GM21526 (cell line): ENCODE results near the gene FTCDNL1.

Experiments
- ATAC-seq: cut with Tn5 transposase; IDR thresholded peaks from one replicate; pipeline ENCODE4 v1.9.1; 2021; ENCODE audit warnings: moderate library complexity; ENCODE audit not compliant: unreplicated experiment, low FRiP score

Gene FTCDNL1

DNA sequence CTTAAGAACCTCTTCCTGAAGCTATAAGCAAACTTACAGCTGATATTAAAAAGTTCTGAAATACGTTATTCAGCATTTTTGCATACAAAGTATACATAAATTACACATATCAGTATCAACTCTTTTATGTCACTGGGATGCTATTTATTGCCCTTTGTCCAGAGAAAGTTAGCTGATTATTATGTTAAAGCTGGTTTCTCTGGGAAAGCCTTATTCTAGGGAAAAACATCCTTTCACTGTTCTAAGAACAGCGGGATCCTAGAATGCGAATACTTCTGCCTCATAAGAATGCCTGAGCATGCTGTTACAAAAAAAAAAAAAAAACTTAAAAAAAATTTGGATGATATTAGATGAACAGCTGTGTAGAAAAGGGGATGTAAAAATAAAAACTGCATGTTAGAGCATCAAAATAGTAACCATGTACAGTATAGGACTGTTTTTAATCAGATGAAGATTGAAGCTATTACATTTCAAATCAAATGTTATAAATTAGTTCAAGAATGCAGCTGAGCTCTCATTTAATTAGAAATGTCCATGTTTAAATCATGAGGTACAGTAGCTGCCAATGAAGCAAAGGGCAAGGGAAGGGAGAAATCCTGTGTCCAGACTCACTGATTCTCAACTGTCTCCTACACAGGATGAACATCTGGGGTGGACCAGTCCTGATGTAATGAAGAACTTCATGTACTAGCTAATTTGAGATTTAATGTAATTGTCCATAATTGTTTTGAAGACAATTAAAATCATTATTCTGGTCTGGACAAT lies 8.2 kb downstream of the FTCDNL1 start:
- ATAC-seq, result no peak

DNA sequence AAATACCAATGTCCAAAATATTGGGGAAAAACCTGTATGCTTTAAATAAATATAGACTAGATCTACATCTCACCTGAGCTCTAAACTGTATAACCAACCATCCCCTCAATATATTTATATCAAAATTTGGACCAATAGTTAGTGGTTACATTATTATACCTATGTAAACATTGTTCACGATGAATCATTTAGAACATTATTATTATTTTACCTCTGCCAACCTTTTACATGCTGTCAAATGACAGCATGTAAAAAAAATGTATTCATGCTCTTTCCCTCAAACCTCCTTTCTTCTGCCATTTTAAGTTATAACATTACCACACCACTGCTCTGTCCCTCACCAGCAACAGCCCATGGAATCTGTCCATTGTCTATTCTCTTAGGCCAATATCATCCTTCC lies 9.6 kb downstream of the FTCDNL1 start:
- ATAC-seq, result no peak

DNA sequence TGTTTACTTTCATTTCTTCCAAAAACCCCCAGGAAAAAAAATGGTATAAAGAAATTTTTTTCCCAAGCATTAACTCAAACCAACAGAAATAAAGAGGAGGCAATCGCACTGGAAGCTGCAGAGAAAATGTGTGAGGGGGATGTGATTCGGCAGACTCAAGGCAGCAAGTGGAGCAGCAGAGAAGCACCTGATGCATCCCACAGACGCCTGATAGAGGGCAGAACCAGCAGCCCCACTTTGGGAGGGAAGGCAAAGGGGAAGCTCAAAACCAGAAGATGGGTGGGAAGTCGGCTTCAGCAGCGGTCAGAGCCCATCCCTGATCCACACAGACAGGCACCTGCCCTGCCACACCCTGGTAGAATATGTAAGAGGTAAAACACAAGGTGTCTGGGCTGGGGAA lies 12.6 kb downstream of the FTCDNL1 start:
- ATAC-seq, result no peak

DNA sequence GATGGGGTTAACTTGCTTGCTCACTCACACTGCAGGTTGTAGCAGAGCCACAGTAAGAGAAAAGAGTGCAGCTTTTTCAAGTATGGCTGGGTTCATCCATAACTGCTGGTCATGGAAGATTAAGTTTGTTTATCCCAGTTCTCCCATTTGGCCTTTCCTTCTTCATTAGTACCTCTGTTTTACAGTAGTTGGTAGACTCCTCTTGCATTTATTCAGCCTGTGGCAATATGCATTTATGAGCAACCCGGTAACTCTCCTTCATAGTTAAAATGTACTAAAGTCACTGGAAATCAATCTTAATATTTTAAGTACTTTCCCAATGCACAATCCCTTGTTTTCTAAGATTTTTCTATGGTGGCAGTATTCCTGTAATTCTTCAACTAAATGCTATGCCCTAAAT lies 14.0 kb downstream of the FTCDNL1 start:
- ATAC-seq, result no peak

DNA sequence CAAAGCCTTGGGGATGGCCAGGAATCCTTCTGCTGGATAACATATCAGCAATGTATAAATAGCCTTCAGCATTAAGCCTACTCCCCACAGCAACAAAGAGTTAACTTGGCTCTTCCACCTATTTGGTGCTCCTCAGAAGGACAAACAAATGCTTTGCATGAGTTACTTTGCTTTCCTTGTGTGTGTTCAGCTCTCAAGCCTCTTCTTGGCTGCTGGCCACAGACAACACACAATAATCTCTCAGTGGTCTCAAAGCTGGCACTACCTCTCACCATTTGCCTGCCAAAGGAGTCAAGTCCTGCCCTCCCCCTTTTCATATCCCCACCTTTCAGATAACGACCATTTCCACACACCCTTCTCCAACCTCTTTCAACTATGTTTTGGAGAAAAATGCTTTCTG lies 17.5 kb downstream of the FTCDNL1 start:
- no peak for ATAC-seq

DNA sequence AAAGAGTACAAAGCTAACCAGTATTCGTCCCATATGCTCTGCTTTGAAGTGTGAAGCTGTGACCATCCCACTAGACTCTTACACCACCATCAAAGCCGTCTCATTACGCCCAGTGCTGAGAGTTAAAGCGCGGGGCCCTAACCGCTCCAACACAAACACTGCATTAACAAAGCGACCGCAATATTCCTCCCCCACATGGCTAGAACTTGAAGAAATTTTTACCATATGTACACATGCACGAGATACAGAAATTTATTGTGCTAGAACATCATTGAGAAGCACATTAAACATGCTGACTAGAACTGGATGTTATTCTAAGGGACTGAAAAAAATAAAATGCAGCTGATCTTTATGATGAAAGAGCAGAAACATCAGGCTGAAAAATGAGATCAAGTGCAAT lies 20.5 kb downstream of the FTCDNL1 start:
- no peak for ATAC-seq

DNA sequence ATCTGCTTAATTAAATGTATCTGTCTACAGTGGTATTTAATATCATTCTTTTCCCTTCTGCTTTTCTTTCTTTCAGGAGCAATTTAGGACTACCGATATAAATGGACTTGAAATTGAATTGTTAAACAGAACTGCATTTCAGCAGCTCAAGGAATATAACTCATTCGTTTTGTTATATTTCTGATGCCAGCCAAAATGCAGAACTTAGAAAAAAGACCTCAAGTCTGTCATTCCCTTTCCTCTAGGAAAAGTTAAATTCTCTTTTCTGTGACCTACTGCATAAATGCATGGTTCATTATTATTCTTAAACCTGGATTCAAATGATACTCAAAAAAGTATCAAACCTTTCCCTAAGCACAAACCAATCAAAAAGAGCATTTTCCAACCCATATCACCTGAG lies 21.4 kb downstream of the FTCDNL1 start:
- ATAC-seq, result no peak

DNA sequence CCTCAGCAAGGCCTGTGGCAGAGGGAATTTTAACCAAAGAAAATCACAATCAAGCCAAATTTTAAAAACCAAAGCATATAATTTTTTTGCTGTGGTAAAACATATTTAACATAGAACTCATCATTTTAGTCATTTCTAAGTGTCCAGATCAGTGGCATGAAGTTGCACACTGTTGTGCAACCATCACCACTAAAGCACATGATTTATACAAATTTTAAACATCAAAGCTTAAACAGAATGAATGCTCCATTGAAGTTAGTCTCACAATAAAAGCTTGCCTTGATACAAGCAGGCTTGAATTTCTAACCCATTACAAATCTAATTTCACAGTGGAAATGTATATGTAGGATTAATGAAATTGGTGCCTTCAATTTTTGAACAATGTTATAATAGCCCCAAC lies 31.2 kb downstream of the FTCDNL1 start:
- no peak for ATAC-seq

DNA sequence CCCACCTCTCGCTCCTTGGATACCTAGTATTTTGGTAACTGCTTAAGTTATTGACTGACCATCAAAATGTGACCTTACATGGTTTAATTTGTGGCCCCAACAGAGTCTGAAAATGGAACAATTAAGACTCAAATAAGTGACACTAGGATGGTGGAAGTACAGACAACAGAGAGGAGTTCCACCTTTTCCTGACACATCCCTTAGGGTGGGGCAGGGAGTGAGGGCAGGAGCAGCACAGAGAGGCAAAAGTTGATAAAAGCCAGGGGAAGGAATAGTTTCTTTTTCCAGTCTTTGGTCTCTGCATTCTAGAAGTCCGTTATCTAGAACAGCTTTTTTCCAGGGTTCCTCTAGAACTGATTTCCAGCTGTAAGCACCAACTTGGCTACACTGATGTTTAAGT lies 32.2 kb downstream of the FTCDNL1 start:
- no peak for ATAC-seq

DNA sequence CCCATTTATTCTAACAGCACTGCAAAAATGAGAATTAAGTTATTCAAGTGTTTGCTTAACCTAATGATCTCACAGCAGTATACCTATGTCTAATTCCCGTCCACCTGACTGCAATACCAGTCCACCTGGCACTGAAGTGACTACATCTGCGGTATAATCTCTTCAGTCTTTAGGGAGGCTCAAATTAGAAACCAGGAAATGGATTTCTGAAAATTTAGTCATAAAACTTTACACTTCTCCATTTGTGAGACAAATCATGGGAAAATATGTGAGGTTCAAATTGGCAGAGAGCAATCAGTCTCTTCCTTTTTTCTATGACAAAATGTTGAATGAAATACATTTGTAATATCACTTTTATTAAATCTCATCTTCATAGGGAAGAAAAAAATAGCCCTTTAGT lies 33.0 kb downstream of the FTCDNL1 start:
- no peak for ATAC-seq

DNA sequence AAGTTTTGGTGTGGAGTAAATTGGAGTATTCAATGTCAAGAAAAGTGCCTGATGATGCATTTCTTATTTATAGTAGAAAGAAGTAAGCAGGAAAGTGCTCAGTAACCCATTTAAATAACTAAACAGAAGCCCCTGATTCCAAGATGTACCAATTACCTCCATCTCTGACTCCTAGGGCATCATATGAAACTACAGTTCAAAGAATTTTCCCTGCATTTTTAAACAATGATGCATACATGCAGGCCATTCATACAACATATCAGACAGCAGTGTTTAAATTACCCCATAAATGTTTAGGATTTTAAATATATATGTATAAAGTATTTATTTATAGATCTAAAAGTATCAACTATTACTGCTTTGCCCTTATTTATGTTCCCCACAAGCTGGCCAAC lies 36.2 kb downstream of the FTCDNL1 start:
- no peak for ATAC-seq

DNA sequence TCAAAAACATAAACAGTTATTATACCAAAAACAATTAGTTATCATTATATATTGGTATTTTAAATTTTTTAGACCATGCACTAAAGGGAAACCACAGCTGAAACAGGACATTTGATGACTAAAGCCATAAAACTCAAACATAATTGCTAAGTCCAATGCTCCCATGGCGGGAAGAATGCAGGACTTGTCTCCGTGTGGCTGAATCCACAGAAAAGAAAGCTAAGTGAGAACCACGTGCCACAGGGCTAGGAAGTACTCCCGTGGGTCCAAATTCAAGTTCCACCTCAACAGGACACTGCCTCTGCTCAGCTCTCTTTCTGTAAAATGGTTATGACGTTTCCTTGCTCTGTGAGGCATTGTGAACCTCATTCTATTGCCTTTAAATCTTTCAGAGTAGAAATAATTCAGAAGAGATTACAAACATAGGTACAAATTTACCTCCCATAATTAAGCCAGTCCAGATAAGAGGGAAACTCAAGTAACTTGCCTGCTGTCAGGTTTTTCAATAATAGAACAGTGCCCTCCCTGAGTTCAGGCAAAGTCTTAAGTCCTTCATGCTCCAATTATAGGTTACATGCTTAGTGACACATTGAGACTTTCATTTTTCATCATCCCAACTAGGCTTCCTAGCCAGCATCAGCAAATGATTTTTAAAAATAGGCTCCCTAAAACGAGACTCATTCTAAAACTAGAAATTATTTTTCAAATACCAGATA lies 36.7 kb downstream of the FTCDNL1 start:
- ATAC-seq, result no peak

DNA sequence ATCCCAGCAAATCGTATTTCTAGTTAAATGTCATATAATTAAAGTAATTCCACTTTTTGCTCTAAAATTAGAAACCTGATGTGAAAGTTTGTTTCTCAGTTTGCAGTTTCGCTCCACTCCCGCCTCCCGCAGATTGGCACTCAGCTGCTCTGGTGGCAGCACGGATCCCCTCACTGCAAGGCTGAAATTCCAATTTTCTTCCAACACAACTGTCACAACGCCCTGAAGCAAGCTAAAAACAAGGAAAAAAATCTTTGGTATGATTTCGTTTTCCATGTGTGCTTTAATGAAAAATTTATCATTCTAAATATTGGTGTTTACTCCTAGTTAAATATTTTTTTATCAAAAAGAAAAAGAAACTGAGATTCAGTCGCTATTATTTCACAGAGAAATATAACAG lies 38.5 kb downstream of the FTCDNL1 start:
- no peak for ATAC-seq

DNA sequence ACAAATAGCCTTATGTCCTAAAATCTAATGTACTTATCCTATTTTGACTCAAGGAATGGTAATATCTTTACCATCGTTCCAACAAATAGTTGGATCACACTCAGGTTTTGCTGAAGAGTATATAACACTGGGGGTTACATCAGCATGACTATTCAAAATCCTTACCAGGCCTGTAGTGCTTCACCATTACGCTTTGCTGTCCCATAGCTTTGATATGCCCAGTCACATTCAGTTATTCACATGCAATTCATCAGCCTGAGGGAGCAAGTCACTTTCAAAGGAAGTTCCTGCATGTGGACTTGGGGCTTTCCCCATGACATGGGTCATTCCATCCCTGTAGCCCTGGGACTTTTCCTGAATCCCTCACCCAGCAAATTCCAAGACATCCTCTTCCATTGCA lies 39.6 kb downstream of the FTCDNL1 start:
- ATAC-seq, result no peak

DNA sequence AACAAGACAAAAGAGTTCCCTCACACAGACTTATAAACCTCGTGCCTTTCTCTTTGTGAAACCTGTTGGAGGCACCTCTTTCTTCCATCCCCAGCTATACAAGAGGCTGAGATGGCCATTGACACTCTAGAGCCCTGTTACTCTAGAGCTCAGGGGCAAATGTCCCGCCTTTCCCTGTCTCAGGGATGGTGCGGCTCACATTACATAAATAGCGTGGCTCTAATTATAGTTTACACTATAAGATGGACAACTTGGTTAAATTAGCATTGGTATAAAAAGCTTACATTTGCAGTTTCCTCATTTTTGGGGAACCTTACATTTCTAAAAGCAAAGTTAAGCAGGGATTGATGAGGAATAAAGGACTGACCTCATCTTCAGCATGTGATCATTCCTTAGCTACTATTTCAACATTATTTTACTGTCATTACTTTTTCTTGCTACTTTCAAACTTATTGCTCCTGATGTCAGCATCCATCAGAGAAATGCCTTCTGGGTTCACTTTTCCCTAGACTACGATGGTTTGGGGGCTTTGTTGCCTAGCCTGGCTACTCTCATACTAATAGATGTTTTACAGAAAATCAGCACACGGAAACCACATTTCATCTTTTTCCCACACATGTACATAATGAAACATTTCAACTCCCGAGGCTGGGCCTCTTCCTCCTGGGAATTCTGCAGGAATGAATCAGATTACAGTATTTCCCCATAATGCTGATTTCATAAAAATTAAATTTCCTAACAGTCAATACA lies 40.4 kb downstream of the FTCDNL1 start:
- no peak for ATAC-seq

DNA sequence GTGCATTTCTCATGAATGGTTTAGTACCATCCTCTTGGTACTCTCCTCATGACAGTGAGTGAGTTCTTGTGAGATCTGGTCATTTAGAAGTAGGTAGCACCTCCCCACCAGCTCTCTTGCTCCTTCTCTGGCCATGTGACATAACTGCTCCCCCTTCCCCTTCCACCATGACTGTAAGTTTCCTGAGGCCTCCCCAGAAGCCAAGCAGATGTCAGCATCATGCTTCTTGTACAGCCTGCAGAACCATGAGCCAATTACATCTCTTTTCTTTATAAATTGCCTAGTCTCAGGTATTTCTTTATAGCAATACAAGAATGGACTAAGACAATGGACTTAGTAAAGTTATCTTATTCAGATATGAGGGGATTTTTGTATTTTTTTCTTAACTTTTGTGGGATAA lies 43.0 kb downstream of the FTCDNL1 start:
- ATAC-seq, result no peak

DNA sequence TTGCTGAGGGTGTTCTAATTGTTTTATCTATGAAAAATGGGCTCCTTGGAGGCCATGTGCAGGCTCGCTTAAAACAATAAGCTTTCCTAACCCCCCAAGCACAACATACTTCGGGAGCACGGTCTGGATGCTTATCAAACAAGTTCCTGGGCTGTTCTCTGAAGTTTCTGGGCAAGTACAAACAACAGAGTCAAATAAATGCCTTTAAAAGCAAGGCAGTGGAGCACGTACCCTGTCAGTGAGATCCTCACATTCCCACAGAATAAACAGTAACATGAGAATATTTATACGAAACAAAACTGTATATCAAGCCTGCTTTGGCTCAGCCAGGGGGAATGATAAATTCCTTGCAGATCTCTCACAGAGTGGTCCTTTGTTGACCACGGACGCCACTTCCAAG lies 44.8 kb downstream of the FTCDNL1 start:
- ATAC-seq, result no peak

DNA sequence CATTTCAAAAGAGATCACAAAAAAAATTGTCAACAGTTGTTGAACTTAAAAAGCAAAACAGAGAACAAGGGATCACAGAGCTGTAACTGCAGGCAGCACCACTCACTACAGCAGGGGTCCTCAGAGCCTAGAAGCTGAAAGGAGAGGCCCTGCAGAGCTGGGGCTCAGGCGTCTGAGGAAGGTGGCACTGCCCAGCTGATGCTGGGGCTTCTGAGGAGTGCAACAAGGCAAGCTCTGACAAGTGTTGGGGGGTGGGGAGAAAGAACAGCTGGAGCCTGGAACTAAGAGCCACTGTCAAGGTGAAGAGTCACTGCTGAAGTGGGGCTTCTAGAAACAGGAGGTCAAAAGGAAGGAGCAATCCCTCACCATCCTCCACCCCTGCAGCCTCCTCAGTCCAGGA lies 46.2 kb downstream of the FTCDNL1 start:
- ATAC-seq, result no peak

DNA sequence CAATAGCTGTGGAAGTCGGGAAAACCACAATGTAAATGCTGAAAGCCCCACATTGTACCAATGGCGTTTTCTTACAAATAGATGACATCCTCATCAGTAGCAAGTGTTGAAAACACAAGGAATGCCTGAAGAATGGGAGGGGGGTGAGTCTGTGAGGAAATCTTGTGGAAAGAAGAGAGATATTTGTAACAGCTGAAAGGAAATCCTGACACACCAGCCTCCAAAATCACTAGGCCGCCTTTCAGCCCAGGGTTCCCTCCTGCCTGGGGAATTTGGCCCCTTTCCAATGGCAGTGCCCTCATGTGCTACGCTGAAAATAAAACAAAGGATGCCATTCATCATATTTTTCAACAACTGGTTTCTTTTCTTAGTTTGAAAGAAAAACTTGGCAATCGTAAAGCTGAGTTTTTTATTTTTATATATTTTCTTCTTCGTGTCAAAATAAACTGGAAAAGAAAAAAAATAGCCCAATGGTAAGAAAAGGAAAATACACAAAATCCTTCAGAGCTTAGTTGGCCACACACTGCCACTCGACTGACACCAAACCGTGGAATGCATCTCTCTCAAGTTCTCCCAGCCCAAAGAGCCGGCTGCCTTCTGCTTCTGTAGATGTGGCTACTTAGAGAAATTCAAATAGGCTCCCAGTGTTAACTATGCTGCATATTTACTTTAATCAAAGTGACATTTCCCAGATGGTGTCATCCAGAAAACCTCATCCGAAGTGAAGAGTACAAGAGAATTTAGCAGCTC lies 52.0 kb downstream of the FTCDNL1 start:
- ATAC-seq, result no peak

DNA sequence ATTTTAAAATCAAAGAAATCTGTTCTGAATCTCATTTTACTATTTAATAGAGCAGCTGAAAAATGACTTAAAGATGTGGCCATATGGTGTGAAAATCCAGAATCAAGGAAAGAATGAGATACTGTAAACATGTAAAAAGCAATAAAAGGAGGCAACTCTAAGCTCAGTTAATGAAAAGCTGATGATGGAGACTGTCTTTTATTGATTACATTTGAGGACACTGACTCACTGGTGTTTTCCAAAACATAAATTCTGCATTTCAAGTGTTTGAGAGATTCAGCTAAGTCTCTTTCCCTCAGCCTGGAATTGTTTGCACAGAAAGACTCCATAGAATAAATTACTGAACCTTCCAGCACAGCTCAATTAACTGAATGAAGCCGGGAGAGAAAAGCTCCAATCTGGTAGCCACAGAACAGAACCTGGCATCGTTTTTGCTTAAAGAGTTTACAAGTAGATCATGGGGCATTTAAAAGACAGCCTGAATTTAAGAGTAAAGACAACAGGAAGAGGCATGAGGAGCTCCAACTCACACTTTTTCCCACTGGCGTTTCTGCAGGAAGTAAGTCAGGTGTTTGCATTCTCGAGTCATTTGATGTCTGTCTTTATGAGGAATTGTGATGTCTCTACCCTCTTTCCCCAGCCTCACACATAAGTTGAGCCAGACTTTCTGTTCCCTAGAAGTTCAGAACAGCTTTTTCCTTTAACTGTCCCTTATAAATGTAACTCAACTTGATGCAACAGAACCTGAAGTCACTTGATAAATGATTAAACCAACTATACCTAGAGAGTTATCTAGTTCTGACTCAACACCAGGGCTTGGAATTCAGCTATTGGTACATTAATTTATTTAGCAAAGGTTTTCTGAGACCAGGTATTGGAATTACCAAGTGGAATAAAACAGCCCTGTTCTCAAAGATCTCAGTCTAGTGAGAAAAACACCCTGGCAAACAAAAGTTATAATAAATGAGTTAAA lies 53.3 kb downstream of the FTCDNL1 start:
- no peak for ATAC-seq
